Hypothalamus (tissue), 51 donors: Measurements from ENCODE around the gene PSMG3.

Experiments used
- DNase-seq, 51 donors: peaks; one replicate each; lab custom pipeline; 2025; lab: John Stamatoyannopoulos, UW

The PSMG3 gene, protein sequence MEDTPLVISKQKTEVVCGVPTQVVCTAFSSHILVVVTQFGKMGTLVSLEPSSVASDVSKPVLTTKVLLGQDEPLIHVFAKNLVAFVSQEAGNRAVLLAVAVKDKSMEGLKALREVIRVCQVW

DNA sequence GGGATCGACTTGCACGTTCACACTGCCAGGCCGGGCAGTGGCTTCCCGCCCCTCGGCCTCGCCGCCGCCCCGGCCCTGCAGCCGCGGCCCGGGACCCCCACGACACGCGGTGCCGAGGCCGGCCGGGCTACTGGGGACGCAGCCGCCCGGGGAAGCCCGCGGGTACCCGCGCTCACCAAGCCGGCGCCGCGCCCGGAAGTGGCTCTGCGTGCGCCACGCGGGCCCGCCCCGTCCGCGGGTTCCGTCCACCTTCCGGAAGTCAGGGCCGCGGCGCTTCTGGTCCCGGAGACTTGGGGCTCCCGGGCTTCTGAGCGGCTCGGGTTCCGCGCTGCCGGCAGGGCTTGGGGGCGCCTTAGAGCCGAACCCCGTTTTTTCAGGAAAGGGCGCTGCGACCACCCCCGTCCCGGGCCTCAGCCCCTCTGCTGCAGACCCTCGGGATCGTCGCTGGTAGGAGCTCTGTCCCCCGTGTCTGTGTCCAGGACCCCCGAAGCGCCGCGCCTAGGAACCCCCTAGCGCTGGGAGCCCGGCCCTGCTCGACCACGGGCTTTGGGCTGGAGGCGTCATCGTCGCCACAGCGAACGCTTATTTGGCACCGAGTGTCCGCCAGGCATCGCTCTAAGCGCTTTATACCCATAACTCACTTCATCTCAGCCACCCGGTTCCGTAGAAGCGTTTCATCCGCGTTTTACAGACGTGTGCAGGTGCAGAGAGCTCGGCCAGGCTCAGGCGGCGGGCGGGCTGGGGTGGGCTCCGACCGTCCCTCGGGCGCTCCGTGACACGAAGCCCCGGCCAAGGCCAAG is at the start of gene PSMG3:
TSS of gene PSMG3 (minus strand) at position 200 of the 800 bp plus-strand sequence. CDS start 693 bp downstream, outside the sequence.
- peak in 50 of 51 donors; percentile 38 to 94 (median 79) for DNase-seq

DNA sequence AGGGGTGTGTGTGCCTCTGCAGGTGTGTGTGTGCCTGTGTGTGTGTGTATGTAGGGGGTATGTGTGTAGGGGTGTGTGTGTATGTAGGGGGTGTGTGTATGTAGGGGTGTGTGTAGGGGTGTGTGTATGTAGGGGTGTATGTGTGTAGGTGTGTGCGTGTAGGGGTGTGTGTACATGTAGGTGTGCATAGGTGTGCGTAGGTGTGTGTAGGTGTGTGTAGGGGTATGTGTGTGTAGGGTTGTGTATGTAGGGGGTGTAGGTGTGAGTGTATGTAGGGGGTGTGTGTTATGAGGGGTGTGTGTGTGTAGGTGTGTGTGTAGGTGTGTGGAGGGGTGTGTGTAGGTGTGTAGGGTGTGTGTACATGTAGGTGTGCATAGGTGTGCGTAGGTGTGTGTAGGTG is 48.6 kb upstream of the PSMG3 start:
- no peak for DNase-seq

DNA sequence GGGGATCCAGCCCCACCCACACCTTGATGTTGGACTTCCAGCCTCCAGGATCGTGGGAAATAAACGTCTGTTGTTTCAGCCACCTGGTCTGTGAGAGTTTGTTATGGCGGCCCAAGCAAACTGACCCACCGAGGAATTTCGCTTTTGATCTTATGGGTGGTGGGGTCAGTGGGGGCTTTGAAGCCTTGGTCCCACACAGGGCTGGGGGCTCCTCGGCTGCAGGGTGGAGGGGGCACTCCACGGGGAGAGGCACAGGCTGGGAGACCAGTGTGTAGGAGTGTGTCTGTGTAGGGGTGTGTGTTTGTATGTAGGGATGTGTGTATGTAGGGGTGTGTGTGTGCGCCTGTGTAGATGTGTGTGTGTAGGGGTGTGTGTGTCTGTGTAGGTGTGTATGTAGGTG is 48.1 kb upstream of the PSMG3 start:
- no peak for DNase-seq

DNA sequence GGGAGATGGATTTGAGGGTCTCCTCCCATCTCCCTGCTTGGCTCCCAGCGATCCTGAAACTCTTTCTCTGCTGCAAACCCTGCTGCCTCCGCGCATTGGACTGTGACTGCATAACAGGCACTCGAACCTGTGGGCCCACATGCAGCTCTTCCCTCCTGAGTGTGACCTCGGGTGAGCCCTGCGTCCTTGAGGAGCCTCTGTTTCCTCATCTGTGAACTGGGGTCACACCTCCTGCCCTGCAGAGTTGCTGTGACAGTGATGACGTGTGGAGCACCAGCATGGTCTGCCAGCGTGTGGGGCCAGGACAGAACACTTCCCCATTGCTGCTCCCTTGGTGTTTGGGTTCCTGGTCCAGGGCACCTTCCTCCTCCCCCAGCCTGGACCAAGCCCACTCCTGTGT is 46.9 kb upstream of the PSMG3 start:
- DNase-seq, result no peak

DNA sequence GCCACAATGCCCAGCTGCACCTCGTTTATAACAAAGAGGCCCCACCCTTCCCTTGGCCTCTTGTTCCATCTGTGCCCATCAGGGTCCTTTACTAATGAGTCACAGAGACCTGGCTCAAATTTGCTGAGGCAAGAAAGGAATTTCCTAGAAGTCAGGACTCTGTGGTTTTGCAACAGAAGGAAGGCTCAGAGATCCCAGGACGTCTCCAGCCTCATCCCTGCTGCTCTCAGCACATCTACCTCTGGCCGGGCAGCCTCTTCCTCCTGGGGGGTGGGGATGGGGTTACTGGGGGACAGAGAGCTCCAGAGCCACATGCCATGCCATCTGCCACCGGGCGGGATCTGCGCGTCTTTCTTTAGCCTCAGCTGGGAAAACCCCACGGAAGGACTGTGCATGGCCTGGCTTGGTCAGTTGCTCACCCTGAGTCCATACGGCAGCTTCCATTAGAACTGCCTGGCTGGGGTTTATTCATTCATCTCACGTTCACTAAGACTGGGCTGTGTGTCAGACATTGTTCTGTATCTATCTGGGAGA is 41.9 kb upstream of the PSMG3 start:
- DNase-seq, result peak in 38 of 51 donors; percentile 1 to 73 (median 32)

DNA sequence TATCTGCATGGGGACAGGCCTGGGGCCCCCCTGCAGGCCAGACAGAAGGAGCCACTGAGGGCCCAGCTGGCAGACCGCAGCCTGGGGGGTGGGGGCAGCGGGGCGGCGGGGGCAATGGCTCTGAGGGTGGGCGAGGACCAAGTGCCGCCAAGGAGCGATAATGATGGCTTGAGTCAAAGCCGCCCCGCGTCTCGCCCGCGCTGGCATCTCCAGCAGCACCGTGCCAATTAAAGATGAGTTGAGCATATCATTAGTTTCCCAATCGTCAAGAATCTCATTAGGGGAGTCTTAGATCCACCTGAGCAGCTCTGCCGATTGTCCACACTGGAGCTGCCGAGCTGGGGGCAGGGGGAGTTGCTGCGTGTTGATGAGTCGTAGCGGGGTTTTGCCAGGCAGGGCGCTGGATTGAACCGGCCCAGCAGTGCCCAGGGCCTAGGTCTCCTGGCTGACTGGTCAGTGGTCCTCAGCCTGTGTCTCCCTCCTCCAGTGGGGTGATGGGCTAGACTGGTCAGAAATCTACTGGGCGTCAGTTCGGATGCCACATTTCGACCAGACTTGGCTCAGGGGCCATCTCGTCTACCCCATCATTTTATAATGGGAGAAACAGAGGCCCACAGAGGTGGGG is 41.0 kb upstream of the PSMG3 start:
- DNase-seq, result no peak

DNA sequence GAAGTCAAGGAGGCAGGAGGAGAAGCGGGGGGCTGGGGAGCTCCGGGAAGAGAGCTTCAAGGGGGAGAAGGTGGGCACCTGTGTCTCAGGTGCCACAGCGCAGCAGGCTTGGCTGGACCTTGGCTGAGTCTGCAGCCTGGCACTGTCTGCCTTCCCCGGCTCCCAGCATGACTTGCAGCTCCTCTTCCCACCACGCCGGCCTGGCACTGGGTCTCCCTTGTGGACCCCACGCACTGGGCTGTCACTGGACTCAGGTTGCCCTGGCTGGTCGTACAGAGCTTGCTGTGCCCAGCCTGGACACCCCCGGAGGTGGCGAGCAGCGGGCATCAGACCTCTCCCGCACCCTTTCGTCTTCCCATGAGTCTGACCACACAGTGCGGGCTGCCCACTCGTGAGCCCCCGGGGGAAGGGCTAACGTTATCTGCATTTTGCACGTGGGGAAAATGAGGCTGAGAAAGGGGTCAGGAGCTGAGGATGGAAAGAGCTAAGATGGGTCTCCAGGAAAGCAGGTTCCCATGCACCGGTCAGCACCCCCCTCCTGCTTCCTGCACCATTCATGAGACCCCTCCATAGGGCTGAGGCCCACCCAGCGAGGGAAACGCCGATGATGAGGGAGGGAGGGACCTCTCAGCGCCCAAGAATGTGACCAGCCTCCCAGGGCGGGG is 40.3 kb upstream of the PSMG3 start:
- DNase-seq, result no peak

DNA sequence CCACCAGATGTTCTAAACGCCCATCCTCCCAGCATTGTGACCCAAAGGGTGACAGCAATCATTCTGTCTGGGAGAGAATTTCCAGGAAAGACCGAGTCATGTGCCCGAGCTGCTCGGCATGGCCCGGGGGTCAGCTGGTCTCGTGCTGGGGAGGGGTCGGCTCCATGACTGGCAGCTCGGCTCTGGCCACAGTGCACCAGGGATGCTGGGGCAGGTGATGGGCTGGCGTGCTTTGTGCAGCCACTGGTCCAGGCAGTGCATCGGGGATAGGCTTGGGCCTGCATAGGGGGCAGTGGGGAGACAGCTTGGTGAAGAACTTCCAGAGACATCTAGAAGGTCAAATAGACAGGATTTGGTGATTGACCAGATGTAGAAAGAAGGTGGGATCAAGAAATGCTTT is 39.2 kb upstream of the PSMG3 start:
- DNase-seq, result no peak

DNA sequence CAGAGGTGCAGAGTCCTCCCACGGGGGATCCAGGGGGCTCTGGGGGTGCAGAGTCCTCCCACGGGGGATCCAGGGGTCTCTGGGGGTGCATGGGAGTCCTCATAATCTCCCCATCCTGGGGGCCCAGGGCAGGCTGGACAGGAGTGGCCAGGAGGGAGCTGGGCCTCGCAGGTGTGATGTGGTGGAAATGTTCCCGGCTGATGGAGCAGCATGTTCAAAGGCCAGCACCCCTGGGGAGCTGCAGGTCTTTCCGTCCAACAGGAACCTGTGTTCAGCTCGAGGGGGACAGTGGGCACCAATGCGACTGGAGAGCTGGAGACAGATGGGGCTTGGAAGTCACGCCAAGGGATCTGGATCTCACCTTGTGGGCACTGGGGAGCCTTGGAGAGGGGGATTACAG is 38.5 kb upstream of the PSMG3 start:
- no peak for DNase-seq

DNA sequence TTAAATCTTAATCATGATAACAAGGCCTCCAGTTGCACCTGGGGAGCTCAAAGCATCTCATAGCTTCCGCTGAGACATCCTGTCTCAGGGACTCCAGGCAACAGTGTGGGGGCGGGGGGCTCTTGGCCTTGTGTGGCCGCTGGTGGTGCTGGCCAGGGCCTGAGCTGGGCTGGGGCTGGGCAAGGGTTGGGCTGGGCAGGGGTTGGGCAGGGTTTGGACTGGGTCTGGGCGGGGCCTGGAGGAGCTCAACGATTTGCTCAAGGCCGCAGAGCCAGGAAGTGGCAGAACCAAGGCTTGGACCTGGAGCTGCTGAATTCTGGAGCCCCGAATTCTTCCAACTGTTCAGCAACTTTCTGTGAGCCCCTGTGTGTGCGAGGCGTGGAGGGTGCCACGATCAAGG is 37.9 kb upstream of the PSMG3 start:
- DNase-seq, result no peak

DNA sequence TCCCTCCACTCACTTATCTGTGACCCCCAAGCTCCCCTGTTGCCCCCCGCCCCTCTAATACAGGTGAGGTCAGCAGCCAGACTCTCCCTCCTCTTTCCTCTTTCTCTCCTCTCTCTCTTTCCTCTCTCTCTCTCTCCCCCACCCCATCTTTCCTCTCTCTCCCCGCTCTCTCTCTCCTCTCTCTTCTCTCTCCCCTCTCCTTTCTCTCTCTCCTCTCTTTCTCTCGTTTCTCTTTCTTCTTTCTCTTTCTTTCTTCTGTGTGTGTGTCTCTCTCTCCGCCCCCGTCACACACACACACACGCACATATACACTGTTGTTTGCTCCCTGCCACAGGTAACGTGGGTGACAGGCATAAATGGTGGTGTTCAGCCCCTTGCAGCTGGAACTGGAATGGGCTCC is 37.2 kb upstream of the PSMG3 start:
- DNase-seq, result no peak

DNA sequence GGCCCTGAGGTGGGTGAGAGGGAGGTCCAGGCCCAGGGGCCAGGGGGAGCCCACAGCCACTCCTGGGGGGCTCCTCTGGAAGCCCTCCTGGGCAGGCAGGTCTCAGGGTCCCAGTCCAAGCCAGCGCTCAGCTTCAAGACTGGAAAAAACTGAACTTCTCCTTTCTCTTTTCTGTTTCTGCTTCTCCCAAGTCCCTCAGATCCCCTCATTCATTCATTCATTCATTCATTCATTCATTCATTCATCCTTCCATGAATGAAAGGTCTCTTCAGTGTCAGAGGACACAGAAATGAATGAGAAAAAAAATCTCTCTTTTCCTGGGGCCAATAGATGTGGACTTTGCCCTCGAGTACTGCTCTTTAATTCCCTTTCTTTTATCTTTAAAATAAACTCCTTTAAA is 34.6 kb upstream of the PSMG3 start:
- DNase-seq, result no peak

DNA sequence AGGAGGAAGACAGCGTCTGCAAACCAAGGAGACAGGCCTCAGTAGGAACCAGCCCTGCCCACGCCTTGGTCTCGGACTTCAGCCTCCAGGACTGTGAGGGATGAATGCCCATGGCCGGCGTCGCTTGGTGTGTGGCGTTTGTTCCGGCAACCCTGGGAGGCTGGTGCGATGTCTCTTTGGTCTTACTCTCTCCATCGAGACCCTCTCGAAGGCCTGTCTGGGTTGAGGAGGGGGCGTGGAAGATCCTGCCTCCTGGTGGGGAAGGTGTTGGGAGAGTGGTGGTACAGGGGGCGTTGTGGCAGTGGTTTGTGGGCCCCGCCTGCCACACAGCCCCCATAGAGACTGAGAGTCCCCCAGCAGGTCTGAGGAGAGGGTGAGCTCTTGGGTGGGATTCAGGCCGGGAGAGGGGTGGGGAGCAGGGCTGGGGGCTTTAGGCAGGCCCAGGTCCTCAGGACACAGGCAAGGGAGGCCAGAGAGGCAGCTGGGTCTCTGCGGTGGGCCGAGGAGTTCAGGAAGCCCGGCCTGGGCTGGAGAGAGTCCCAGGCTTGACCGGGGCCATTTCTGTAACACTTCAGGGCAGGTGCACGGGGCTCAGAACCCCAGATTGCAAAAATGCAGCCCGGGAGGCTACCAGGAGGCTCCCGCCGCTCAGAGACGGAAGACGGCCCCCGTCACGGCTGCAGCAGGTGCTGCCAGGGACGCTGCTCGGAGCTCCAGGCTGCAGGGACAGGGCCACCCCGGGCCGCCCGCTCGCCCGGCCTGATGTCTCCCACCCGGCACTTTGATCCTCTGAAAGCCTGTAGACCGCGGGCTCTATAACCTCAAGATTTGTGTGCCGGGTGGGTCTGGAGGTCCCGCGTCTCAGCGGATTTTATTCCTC is 33.8 kb upstream of the PSMG3 start:
- DNase-seq, result no peak

DNA sequence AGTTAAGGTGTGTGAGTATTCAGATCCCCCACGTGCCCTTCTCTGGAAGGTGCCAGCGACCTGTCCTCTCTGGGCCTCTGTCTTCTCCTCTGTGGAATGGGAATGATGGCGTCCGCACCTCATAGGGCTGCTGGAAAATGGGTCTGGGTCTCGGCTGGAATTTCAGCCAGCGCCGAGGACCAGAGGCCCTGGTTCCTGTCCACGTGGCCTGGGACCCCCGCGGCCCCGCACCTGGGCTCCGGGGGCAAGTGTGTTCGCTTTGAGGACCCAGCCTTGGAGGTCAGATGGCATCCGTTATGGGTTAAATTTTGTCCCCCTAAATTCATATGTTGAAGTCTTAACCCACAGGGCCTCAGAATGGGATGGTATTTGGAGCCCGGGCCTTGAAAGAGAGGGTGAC is 32.6 kb upstream of the PSMG3 start:
- DNase-seq, result no peak

DNA sequence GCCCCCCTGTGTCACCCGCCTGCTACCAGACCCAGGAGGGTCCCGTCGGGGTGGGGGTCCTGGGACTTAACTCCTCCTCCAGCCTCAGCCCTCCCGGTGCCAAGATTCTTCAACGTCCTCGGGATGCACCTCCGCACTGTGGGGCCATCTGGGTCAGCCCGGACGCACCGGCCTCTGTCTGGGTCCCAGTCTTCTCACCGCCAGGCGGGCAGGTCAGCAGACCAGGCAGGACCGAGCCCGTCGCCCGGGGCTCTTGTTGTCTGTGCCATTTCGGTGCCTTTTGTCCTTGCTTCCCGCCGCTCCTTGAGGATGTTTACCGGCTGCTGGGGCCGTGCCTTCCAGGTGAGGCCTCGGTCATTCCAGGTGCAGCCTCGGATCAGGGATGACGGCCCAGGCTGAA is 32.1 kb upstream of the PSMG3 start:
- no peak for DNase-seq

DNA sequence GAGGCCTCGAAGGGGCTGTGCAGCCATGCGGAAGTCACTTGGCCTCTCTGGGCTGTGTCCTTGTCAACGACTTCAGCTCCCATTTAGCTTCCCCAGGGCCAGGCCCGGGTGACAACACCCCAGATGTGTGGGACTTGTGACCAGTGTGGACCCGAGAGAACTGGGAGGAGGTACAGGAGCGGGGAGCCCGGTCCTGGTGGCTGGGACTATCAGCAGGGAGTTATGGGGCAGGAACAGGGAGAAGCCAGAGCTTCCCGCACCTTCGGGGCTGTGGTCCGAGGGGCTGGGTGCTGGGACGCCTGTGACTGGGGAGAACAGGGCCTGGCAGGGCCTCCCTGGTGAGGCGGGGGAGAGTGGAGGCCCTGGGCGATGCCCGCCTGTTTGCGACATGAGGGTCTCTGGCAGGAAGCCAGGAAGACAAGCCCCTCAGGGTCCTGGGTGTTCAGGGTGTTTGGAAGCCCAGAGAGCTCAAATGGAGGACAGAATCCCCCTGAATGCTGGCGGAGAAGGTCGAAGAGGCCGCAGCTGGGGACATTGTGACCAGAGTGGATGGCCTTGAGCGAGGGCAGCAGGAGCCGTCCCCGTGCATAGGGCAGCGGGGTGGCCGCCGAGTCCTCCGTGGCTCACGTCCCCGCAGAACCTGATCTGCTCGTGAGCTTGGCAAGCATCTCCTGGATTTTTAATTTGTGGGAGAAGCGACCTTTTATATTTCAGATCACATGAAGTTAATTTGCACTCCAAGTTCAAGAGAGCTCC is 30.0 kb upstream of the PSMG3 start:
- DNase-seq, result no peak

DNA sequence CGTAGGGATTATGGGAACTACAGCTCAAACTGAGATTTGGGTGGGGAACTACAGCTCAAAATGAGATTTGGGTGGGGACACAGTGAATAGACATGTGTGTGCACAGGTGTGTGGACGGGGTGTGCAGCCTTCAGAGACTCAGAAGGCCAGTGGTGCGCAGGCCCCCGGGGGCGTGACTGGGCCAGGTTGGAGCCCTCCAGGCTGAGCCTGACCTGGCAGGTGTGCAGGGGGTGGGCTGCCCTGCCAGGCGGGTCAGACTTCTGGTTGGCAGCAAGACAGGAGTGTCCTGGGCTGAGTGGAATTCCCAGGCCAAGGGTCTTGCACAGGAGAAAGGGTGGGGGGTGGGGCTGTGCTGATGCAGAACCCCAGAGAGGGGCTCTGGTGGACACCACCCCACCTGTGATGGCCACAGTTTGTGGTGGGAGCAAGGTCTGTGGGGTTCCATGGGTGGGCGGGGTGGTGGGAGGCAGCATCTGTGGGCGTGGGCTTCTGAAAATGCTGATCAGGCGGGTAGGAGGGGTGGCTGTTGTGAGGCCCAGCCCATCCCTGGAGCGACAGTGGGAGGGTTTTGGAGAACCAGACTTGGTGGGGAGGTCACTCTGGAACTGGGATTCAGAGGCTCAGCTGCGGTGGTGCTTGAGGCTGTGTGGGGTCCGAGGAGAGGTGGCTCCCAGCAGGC is 29.3 kb upstream of the PSMG3 start:
- DNase-seq, result no peak

DNA sequence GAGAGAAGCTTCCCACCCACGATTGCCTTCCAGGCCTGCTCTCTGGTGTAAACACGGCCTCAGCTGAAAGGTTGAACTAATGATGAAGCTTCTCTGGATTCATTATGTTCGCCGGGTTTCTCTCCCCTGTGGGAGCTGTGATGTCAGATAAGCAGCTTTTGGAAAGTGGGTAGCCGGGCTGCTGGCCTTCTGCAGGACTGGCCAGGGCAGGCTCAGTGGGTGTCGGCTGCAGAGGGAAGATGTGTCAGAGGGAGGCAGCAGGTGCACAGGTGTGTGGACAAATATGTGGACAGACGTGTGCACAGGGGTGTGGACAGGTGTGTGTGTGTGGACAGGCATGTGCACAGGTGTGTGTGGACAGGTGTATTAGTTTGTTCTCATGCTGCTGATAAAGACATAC is 28.5 kb upstream of the PSMG3 start:
- no peak for DNase-seq

DNA sequence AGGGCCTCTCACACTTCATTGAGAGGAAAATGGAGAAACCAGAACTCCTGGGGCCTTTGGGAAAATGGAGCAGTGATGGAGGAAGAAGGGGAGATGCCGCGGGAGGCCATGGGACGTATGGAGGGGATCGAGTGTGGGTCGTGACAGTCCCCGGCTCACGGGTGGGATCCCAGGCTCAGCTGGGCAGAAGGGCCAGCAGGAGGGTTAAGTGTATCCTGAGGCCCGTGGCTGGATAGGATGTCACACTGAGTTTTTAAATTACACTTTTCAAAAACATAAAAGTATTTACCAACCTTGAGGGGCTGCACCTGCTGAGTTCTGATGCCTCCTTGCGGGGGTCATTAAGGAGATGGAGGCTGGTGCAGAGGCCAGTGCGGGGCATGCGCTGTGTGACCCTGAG is 28.0 kb upstream of the PSMG3 start:
- DNase-seq, result no peak
